WTC11 (cell line): ENCODE results near the gene KANK4.

Experiments used
- NR3C1 ChIP-seq: sonication (generic); formaldehyde crosslinking; conservative IDR thresholded peaks from 2 replicates; pipeline ENCODE4 v1.8.1; 2023; ENCODE audit warnings: low read depth, mild to moderate bottlenecking, missing genetic modification reagents
- RELA ChIP-seq: sonication (generic); formaldehyde crosslinking; IDR thresholded peaks from 2 replicates; pipeline ENCODE4 v1.8.1; 2022; ENCODE audit warnings: missing genetic modification reagents, mild to moderate bottlenecking, borderline replicate concordance

DNA sequence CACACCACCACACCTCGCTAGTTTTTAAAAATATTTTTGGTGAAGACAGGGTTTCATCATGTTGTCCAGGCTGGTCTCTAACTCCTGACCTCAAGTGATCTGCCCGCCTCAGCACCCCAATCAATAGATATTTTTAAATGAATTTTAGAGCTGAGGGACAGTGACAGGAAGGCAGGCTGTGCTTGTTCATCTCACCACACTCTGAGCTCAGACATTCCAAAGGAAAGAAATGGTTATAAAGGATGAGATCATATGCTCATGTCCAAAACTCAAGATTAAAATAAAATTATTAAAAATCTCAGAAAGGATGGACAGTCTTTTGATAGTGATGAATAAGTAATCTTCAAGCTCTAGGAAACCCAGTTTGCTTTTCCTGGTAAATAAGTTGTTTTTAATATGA lies 83.7 kb downstream of the KANK4 start:
- TF ChIP-seq NR3C1 (CRISPR knock-in tag) (no peak), RELA (no peak)
